AG04450 (cell line): ENCODE measurements around the gene SLC3A2. TPM values are rescaled to one million over a fixed set of nuclear protein-coding genes. Genes with fewer than 3 reads are reported as not detected.

Experiments
- CTCF ChIA-PET: fragments of 300-600, 350-600 bp; formaldehyde crosslinking; extraction: SDS; loops from one replicate; lab custom pipeline; 2022; ENCODE audit warnings: antibody characterized with exemption, inconsistent platforms; lab: Charles Lee
- POLR2A ChIA-PET: fragments of 350-600 bp; formaldehyde crosslinking; extraction: SDS; loops from one replicate; lab custom pipeline; 2021; ENCODE audit warnings: antibody characterized with exemption, inconsistent platforms; lab: Yijun Ruan, JAX
- DNase-seq: peaks from one replicate; pipeline ENCODE4 v3.0.0-alpha.2; 2011; ENCODE audit warnings: low read depth, low spot score
- H3K27ac ChIP-seq: one replicate; pipeline ENCODE4 v1.5.1; 2012; ENCODE audit warnings: low read depth, low read length, control low read depth
- H3K27me3 ChIP-seq: one replicate; pipeline ENCODE4 v1.6.0; 2012; ENCODE audit warnings: low read length; ENCODE audit not compliant: control insufficient read depth, insufficient read depth
- H3K4me3 ChIP-seq: 2 replicates; pipeline ENCODE4 v1.5.1; 2011; ENCODE audit warnings: mild to moderate bottlenecking, low read depth, low read length, control low read depth
- H3K9me3 ChIP-seq: 2 replicates; pipeline ENCODE4 v1.5.1; 2012; ENCODE audit warnings: low read length; ENCODE audit not compliant: control insufficient read depth, insufficient read depth
- CTCF ChIP-seq: IDR thresholded peaks from 2 replicates; pipeline ENCODE4 v1.5.1; 2011; ENCODE audit warnings: low read depth, low read length, control low read depth, inconsistent platforms
- polyA minus RNA-seq: library from RNA; depleted of rRNA, polyadenylated mRNA; stranded (reverse); fragments of >200 nt; gene quantifications from 2 replicates; pipeline ENCODE4 v1.2.3, GENCODE V29; 2011; rRNA and poly(A)+ RNA removed
- polyA plus RNA-seq: library from polyadenylated mRNA; depleted of rRNA; stranded (reverse); fragments of >200 nt; gene quantifications from 2 replicates; pipeline ENCODE4 v1.2.3, GENCODE V29; 2011; rRNA removed

Gene SLC3A2
- polyA plus RNA-seq (263 and 284 TPM in 2 replicates), polyA minus RNA-seq (177 and 196 TPM in 2 replicates)

GRCh38 chr11:62880803-62881578 is at the start of gene SLC3A2:
Gene SLC3A2 (plus strand): TSS chr11:62880896. CDS start chr11:62881024, 128 bp downstream.
- Histone ChIP-seq H3K27me3 (no peaks in the 10 kb centered on the region), H3K9me3 (peaks cover 6% of the 10 kb centered on the region; the same call in 1 of the 2 replicates), H3K27ac (peak within 1 kb of the TSS; percentile 99), H3K4me3 (peak within 1 kb of the TSS; percentile 100)
- POLR2A ChIA-PET: interaction anchor here (0.5 to 5.3 kb wide), 21 partner anchors 9 to 1365 kb away, joined by 3 to 68 read pairs (median 3); partner anchors contain the start of genes C11orf98, CSKMT, MTA2 and STX5
- peak; percentile 50; the same call in 1 of the 2 replicates for TF ChIP-seq CTCF
- DNase-seq: peak; percentile 56
- CTCF ChIA-PET: interaction anchor here (0.5 to 1.9 kb wide), 8 partner anchors 8 to 218 kb away, joined by 3 to 12 read pairs (median 4); no protein-coding TSS in a partner anchor

GRCh38 chr11:62830904-62831519 is 49.7 kb upstream of the SLC3A2 start:
- ChIA-PET CTCF (interaction anchor here (0.5 to 1.6 kb wide), 2 partner anchors 43 to 45 kb away, joined by 7 to 9 read pairs; no protein-coding TSS in a partner anchor), POLR2A (interaction anchor here (0.7 to 2.8 kb wide), 15 partner anchors 10 to 165 kb away, joined by 3 to 85 read pairs (median 7); partner anchors contain the start of genes C11orf98, CSKMT, HNRNPUL2 and NXF1)
- H3K27ac ChIP-seq: peak overlapping the region; percentile 99
- TF ChIP-seq CTCF: no peak
- H3K27me3 ChIP-seq: no peaks in the 10 kb centered on the region
- H3K4me3 ChIP-seq: peak overlapping the region; percentile 85
- DNase-seq: no peak
- H3K9me3 ChIP-seq: no peaks in the 10 kb centered on the region; the same call in 1 of the 2 replicates

GRCh38 chr11:62831520-62832335 is 49.0 kb upstream of the SLC3A2 start, which contains the start of gene STX5:
Gene STX5 (minus strand): TSS chr11:62832051. CDS start chr11:62831243, 808 bp downstream.
- ChIA-PET CTCF (interaction anchor here (0.5 to 2.5 kb wide), 5 partner anchors 43 to 725 kb away, joined by 3 to 11 read pairs (median 5); no protein-coding TSS in a partner anchor), POLR2A (interaction anchor here (0.6 to 2.8 kb wide), 27 partner anchors 9 to 1143 kb away, joined by 3 to 85 read pairs (median 7); partner anchors contain the start of genes C11orf98, CSKMT, HNRNPUL2 and NXF1)
- peak within 1 kb of the TSS; percentile 99 for H3K27ac ChIP-seq
- H3K9me3 ChIP-seq: no peaks in the 10 kb centered on the region; the same call in 1 of the 2 replicates
- peak within 1 kb of the TSS; percentile 85 for H3K4me3 ChIP-seq
- TF ChIP-seq CTCF: no peak
- H3K27me3 ChIP-seq: no peaks in the 10 kb centered on the region
- peak; percentile 97 for DNase-seq

GRCh38 chr11:62832336-62833234 is 48.1 kb upstream of the SLC3A2 start, which contains the start of gene TEX54:
Gene TEX54 (minus strand): TSS chr11:62832841.
- no peak for TF ChIP-seq CTCF
- peak within 1 kb of the TSS; percentile 85 for H3K4me3 ChIP-seq
- H3K27me3 ChIP-seq: no peaks in the 10 kb centered on the region
- CTCF ChIA-PET: interaction anchor here (0.9 to 2.5 kb wide), 2 partner anchors 46 to 48 kb away, joined by 3 to 11 read pairs; no protein-coding TSS in a partner anchor
- POLR2A ChIA-PET: interaction anchor here (0.6 to 2.8 kb wide), 17 partner anchors 8 to 1143 kb away, joined by 3 to 85 read pairs (median 7); partner anchors contain the start of genes C11orf98, CSKMT, HNRNPUL2 and NXF1
- H3K9me3 ChIP-seq: no peaks in the 10 kb centered on the region; the same call in 1 of the 2 replicates
- DNase-seq: no peak
- peak within 1 kb of the TSS; percentile 99 for H3K27ac ChIP-seq
